Activated T-cell treated with anti-CD3 and anti-CD28 coated beads for 4 hours (primary cell): ENCODE results near the gene EYA2.

Source experiments
- DNase-seq: peaks from one replicate; pipeline ENCODE4 v3.0.0-alpha.2; 2020

Gene EYA2

GRCh38 chr20:47013606-47014005 is 119.0 kb downstream of the EYA2 start:
- no peak for DNase-seq

GRCh38 chr20:47016068-47016664 is 121.5 kb downstream of the EYA2 start:
- DNase-seq, result no peak

- DNase-seq, result no peak
Observed at GRCh38 chr20:47018381-47018780, 123.7 kb downstream of the EYA2 start.

- no peak for DNase-seq
Observed at GRCh38 chr20:47019121-47019824, 124.6 kb downstream of the EYA2 start.

- DNase-seq, result no peak
Observed at GRCh38 chr20:47020231-47020630, 125.6 kb downstream of the EYA2 start.

- no peak for DNase-seq
Observed at GRCh38 chr20:47021850-47022249, 127.2 kb downstream of the EYA2 start.

GRCh38 chr20:47024461-47024937 is 129.9 kb downstream of the EYA2 start:
- no peak for DNase-seq

GRCh38 chr20:47027042-47027441 is 132.4 kb downstream of the EYA2 start:
- DNase-seq, result no peak

- DNase-seq, result no peak
Observed at GRCh38 chr20:47027456-47027855, 132.8 kb downstream of the EYA2 start.

GRCh38 chr20:47028487-47028886 is 133.8 kb downstream of the EYA2 start:
- no peak for DNase-seq

- no peak for DNase-seq
Observed at GRCh38 chr20:47029845-47030244, 135.2 kb downstream of the EYA2 start.

- no peak for DNase-seq
Observed at GRCh38 chr20:47030271-47030810, 135.7 kb downstream of the EYA2 start.

- DNase-seq, result no peak
Observed at GRCh38 chr20:47031004-47031403, 136.4 kb downstream of the EYA2 start.

- DNase-seq, result no peak
Observed at GRCh38 chr20:47031821-47032220, 137.2 kb downstream of the EYA2 start.

- DNase-seq, result no peak
Observed at GRCh38 chr20:47032933-47033578, 138.4 kb downstream of the EYA2 start.

GRCh38 chr20:47033665-47034064 is 139.0 kb downstream of the EYA2 start:
- no peak for DNase-seq

- no peak for DNase-seq
Observed at GRCh38 chr20:47035026-47035590, 140.5 kb downstream of the EYA2 start.

- DNase-seq, result no peak
Observed at GRCh38 chr20:47036091-47036870, 141.6 kb downstream of the EYA2 start.

- DNase-seq, result no peak
Observed at GRCh38 chr20:47038566-47039560, 144.2 kb downstream of the EYA2 start.

GRCh38 chr20:47040506-47041125 is 146.0 kb downstream of the EYA2 start:
- no peak for DNase-seq

GRCh38 chr20:47041396-47041899 is 146.8 kb downstream of the EYA2 start:
- no peak for DNase-seq
